Measurements from ENCODE around the gene CNNM2. TPM values are rescaled to one million over a fixed set of nuclear protein-coding genes. Genes with fewer than 3 reads are reported as not detected.
A peak's percentile ranks its signal among the peaks of the same experiment; 100 is the strongest.

Gene CNNM2
- total and polyA plus RNA-seq, 2 experiments from 2014 or later: 3.3 to 18.0 TPM

DNA sequence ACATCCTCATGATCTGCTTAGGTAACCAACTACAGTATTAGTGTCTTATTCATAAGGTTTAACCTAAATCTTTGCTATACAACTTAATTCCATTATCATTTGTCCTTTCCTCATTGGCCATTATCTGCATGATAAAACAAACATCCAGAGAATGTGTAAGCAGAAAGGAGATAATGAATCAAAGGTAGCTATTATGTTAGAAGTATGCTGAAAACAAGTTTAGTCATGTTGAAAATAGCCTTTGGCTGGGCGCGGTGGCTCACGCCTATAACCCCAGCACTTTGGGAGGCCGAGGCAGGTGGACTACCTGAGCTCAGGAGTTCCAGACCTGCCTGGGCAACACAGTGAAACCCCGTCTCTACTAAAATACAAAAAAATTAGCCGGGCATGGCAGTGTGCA is 196.8 kb downstream of the CNNM2 start:
- Histone ChIP-seq H3K4me3 (no peak overlapping the region), H3K27me3 (no peaks in the 10 kb centered on the region), H3K36me3 (no peaks in the 10 kb centered on the region), H3K4me1 (ENCODE audit: low read depth) (peaks cover 19% of the 10 kb centered on the region), H3K27ac (no peak overlapping the region), H3K9me3 (ENCODE audit: low read depth) (no peaks in the 10 kb centered on the region)
- TF ChIP-seq, protein P1, sequence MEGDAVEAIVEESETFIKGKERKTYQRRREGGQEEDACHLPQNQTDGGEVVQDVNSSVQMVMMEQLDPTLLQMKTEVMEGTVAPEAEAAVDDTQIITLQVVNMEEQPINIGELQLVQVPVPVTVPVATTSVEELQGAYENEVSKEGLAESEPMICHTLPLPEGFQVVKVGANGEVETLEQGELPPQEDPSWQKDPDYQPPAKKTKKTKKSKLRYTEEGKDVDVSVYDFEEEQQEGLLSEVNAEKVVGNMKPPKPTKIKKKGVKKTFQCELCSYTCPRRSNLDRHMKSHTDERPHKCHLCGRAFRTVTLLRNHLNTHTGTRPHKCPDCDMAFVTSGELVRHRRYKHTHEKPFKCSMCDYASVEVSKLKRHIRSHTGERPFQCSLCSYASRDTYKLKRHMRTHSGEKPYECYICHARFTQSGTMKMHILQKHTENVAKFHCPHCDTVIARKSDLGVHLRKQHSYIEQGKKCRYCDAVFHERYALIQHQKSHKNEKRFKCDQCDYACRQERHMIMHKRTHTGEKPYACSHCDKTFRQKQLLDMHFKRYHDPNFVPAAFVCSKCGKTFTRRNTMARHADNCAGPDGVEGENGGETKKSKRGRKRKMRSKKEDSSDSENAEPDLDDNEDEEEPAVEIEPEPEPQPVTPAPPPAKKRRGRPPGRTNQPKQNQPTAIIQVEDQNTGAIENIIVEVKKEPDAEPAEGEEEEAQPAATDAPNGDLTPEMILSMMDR (IDR thresholded peaks at IDR 0.05; ENCODE audit: low read depth, low read length): no peak
- no peak for DNase-seq (ENCODE audit: low read depth in 1 of 2, low spot score in 1 of 2)

DNA sequence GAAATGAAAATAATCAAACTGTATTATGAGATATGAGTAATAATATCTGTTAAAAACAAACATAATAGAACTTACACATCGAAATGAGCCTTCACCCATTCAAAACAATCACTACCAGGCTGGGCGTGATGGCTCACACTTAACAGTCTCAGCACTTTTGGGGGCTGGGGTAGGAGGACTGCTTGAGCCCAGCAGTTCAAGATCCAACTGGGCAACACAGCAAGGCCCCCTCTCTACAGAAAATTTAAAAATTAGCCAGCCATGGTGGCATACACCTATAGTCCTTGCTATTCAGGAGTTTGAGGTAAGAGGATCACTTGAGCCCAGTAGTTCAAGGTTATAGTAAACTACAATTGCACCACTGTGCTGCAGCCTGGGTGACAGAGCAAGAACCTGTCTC is 199.2 kb downstream of the CNNM2 start:
- Histone ChIP-seq H3K4me1 (ENCODE audit: low read depth) (peaks cover under 1% of the 10 kb centered on the region), H3K4me3 (no peak overlapping the region), H3K27ac (no peak overlapping the region), H3K36me3 (no peaks in the 10 kb centered on the region), H3K27me3 (no peaks in the 10 kb centered on the region), H3K9me3 (ENCODE audit: low read depth) (no peaks in the 10 kb centered on the region)
- TF ChIP-seq, protein P1 (IDR thresholded peaks at IDR 0.05; ENCODE audit: low read depth, low read length): no peak
- no peak for DNase-seq (ENCODE audit: low read depth in 1 of 2, low spot score in 1 of 2)

DNA sequence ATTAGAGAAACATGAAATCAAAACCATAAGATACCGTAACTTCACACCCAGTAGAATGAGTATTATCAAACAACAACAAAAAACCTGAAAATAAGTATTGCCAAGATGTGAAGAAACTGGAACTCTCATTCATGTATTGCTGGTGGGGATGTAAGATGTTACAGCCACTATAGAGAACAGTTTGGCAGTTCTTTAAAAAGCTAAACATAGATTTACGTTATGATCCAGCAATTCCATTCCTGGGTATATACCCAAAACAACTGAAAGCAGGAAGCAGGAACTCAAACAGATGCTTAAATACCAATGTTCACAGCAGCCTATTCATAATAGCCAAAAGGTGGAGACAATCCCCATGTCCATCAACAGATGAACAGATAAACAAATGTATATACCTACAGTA is 202.5 kb downstream of the CNNM2 start:
- no peak overlapping the region for H3K4me3 ChIP-seq
- H3K27ac ChIP-seq: no peak overlapping the region
- peaks cover 7% of the 10 kb centered on the region for H3K4me1 ChIP-seq (ENCODE audit: low read depth)
- DNase-seq (ENCODE audit: low read depth in 1 of 2, low spot score in 1 of 2): no peak
- no peaks in the 10 kb centered on the region for H3K27me3 ChIP-seq
- TF ChIP-seq, protein P1 (IDR thresholded peaks at IDR 0.05; ENCODE audit: low read depth, low read length): no peak
- H3K9me3 ChIP-seq (ENCODE audit: low read depth): no peaks in the 10 kb centered on the region
- no peaks in the 10 kb centered on the region for H3K36me3 ChIP-seq

DNA sequence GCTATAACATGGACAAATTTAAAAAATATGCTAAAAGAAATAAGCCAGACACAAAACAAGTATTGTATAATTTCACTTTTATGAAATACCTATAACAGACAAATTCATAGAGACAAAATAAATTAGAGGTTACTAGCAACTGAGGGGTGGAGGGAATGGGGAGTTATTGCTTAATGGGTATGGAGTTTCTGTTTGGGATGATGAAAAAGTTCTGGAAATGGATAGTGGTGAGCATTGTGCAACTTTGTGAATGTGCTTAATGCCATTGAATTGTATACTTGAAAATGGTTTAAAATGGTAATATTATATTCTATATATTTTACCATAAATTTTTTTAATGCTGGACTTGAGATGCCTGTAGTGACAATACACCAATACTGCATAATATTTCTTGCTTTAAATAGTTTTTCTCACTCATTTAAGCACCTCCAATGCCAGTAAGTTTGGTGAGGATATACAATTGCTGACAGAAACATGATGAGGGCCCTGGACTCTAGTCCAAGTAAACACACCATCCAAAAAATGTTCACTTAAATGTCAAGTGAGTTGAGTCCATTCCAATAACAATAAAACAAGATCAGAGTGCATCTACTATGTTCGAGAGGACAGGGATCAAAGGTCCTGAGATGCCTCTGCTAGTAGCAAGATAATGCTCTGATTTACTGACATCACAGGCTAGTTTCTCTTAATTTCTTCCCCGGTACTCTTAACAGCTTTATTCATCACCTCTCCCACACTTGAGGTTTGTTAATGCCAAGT is 203.1 kb downstream of the CNNM2 start:
- no peak overlapping the region for H3K4me3 ChIP-seq
- H3K27me3 ChIP-seq: no peaks in the 10 kb centered on the region
- H3K4me1 ChIP-seq (ENCODE audit: low read depth): peaks cover 13% of the 10 kb centered on the region
- TF ChIP-seq, protein P1 (IDR thresholded peaks at IDR 0.05; ENCODE audit: low read depth, low read length): no peak
- H3K9me3 ChIP-seq (ENCODE audit: low read depth): no peaks in the 10 kb centered on the region
- no peak overlapping the region for H3K27ac ChIP-seq
- peak in 1 of 2 donors; percentile 60 for DNase-seq (ENCODE audit: low read depth in 1 of 2, low spot score in 1 of 2)
- H3K36me3 ChIP-seq: no peaks in the 10 kb centered on the region

DNA sequence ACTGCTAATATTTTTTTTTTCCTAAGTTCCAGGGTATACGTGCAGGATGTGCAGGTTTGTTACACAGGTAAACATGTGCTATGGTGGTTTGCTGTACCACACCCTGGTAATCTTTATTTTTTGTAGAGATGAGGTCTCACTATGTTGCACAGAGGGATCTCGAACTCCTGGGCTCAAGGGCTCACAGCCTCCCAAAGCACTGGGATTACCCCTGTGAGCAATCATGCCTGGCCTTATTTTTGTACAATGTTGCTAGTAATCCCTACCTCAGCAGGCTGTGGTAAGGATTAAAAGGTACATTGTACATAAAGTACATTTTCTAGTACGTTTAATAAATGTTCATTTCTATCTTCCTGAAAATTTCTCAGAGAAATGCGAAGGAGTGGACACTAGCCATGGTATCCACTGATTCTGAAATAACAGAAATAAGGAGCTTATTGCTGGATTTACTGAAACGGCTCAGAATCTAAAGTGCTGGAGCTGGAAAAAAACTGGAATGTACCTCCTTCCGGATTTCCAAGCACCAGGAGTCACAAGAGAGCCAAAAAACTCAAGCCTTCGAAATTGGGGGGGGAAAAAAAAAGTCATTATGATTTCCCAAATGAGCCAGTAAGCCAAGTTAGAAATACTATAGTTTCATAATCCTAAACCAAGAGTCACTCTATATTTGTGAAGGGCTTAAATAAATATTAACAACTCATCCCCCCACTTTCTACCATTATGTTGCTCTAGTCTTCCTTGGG is 205.4 kb downstream of the CNNM2 start:
- DNase-seq (ENCODE audit: low read depth in 1 of 2, low spot score in 1 of 2): no peak
- H3K27me3 ChIP-seq: no peaks in the 10 kb centered on the region
- no peak overlapping the region for H3K4me3 ChIP-seq
- peaks cover 13% of the 10 kb centered on the region for H3K4me1 ChIP-seq (ENCODE audit: low read depth)
- TF ChIP-seq, protein P1 (IDR thresholded peaks at IDR 0.05; ENCODE audit: low read depth, low read length): peak; percentile 3
- no peaks in the 10 kb centered on the region for H3K9me3 ChIP-seq (ENCODE audit: low read depth)
- no peak overlapping the region for H3K27ac ChIP-seq
- H3K36me3 ChIP-seq: no peaks in the 10 kb centered on the region

Data from cardiac muscle cell (in vitro differentiated cells and primary cell).